GM19438 (cell line): ENCODE data around the gene MRFAP1L1.
"Not testable (repeated sequence)": the region's sequence is repeated elsewhere in the genome, so short reads cannot be mapped to it uniquely, and the experiment has no call there.

Source experiments
- ATAC-seq: cut with Tn5 transposase; IDR thresholded peaks from one replicate; pipeline ENCODE4 v1.9.1; 2021; ENCODE audit warnings: low read depth; ENCODE audit not compliant: unreplicated experiment

The MRFAP1L1 gene

DNA sequence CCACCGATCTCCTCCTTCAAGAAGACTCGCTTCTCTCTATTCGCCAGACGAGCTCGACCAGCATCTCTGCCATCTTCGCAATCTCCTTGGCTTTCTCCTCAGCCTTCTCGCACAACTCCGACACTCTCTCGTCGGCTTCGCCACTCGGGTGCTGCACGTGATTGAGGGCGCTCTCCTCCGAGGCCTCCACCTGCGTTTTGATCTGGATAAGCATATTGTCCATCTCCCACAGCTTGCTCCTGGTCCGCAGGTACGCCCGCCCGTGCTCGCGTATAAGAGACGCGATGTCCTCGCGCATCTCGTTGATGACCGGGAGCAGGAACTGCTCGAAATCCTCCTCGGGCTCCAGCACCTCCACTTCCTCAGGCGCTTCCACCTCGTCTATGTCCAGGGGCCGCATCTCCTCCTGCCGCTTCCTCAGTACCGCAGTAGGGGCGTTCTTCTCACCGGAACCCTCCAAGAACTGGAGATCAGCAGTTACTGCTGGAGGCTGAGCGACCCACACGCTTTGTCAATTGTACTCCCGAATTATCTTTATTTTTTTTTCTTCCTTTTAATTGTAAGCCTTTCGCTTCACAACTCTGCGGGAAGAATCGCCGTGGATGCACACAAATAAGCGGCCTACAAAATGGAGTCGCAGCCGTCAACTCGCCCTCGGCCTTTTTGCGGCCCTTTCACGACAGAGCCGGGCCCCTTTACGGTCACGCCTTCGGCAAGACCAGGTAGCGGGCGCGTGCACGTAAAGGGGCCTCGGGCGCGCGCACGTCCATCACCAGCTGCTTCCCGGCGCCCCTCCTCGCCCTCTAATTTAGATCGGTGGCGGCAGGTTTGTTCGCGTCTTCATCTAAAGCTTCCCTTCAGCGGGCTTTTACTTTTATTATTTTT is at the start of gene MRFAP1L1:
Gene MRFAP1L1, minus strand, starts transcription at position 636 of the 885 bp plus-strand sequence. Its CDS starts 236 bp downstream, at position 400.
- peak; percentile 70 for ATAC-seq

- no peak for ATAC-seq
Observed at GRCh38 chr4:6758728-6759127, 49.1 kb upstream of the MRFAP1L1 start.

DNA sequence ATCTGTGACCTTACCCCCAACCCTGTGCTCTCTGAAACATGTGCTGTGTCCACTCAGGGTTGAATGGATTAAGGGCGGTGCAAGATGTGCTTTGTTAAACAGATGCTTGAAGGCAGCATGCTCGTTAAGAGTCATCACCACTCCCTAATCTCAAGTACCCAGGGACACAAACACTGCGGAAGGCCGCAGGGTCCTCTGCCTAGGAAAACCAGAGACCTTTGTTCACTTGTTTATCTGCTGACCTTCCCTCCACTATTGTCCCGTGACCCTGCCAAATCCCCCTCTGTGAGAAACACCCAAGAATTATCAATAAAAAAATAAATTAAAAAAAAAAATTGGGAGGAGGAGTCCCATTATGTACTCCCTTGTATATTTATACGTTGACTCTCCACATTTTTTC is 46.7 kb upstream of the MRFAP1L1 start:
- not testable (repeated sequence) for ATAC-seq

DNA sequence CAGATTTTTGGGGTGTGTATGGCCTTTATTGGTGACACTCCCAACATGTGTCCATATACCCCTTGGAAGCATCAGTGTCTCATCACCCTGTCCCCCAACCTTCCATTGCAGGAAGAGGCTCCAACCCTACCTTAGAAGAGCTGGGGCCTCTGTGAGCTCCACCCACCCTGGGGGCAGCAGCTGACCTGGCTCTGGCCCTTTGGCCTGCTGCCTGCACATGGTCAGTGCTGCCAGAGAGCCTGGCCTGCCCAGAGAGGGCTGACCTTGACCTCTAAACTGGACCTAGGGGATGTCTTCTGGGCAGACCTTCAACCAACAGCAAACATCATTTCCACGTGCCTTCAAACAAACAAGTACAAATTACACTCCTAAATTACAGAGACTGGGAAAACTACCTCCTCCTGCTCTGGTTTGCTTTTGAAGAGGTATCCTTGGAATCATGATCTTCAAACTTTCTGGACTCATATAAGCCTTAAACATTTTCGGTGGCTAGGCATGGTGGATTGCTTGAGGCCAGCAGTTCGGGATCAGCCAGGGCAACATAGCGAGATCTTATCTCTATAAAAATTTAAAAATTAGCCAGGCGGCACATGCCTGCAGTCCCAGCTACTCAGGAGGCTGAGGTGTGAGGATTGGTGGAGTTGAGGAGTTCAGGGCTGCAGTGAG is 45.6 kb upstream of the MRFAP1L1 start:
- ATAC-seq = no peak

DNA sequence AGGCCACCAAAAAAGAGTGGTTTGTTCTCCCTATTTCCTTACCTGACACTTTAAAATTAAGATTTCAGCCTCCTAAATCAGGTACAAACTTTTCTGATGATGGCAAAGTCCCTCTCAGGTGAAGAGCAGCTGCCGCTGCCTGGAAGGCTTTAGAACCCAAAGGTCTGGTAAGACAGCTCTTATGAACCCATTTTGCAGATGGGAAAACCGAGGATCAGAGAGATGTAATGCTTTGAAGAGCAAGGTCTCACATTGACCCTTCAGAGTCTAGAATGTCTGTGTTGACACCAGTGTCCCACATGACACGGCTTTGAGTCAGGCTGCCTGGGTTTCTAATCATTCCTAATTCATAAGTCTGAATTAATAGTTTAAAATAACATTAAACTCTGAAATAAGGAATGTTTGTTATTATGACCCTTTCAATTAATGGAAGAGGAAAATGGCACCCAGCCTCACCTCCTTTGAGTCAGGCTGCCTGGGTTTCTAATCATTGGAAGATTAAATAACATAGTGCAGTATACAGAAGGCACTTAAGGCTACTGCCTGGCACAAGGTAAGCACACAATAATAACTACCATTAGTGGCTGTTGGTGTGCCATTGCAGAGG is 44.9 kb upstream of the MRFAP1L1 start:
- no peak for ATAC-seq

GRCh38 chr4:6753891-6754290 is 44.2 kb upstream of the MRFAP1L1 start:
- ATAC-seq = no peak

DNA sequence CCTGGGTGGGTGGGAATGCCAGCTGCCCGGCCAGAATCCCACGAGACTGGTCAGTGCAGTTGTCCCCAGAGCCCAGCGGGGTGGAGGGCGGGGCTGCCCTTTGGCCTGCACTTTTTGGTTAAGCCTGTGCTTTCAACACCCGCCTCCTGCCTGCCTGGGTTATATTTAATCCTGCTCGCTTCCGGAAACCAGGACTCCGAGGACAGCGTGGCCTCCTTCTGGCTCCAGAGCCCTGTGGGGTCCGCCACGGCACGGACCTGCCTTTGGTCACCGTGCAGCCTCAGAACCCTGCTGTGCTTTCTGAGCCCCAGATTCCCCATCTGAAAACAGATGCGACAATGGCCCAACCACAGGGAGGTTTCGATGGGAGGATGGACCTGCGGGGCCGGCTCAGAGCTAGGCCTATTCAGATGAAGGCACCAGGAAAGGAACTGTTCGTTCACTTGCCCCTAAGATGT is 43.5 kb upstream of the MRFAP1L1 start:
- ATAC-seq = no peak

DNA sequence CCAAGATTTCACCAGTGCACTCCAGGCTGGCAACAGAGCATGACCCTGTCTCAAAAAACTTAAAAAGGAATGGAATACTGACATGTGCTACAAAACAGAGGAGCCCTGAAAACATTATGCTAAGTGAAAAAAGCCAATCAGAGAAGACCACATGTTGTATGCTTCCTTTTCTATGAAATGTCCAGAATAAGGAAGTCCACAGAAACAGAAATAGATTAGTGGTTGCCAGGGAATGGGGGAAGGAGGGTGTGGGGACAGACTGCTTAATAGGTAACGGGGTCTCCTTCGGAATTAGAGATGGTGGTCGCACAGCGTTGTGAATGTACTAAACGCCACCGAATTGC is 42.8 kb upstream of the MRFAP1L1 start:
- no peak for ATAC-seq

DNA sequence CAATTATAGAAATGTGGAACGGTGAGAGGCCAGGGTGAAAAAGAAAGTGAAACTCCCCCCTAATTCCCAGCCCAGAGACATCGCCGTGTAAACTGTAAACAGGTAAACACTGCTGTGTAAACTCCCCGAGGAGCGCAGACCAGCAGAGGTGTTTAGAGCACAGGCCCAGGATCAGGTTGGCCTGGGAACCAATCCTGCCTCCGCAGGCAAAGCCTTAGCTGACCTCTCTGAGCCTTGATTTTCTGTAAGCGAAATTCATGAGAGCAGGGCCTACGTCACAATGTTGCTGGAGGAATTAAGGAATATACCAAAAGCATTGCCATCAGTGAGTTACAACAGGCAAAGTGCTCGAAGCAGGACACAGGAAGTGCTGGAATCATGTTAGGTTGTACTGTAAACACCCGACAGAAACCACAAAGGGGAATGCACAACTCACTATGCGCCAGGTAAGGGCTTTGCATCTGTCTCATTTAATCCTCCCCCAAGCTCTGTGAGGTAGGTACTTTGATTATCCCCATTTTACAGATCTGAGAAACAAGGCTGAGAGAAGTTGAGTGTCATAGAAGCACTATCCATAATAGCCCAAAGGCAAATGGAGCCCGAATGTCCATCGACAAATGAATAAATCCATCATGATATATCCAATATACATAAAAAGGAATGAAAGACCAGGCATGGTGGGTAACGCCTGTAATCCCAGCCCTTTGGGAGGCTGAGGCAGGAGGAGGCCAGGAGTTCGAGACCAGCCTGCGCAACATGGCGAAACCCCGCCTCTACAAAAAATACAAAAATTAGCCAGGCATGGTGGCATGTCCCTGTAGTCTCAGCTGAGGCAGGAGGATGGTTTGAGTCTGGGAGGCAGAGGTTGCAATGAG is 42.2 kb upstream of the MRFAP1L1 start:
- no peak for ATAC-seq

GRCh38 chr4:6750286-6751221 is 40.9 kb upstream of the MRFAP1L1 start:
- ATAC-seq = no peak

DNA sequence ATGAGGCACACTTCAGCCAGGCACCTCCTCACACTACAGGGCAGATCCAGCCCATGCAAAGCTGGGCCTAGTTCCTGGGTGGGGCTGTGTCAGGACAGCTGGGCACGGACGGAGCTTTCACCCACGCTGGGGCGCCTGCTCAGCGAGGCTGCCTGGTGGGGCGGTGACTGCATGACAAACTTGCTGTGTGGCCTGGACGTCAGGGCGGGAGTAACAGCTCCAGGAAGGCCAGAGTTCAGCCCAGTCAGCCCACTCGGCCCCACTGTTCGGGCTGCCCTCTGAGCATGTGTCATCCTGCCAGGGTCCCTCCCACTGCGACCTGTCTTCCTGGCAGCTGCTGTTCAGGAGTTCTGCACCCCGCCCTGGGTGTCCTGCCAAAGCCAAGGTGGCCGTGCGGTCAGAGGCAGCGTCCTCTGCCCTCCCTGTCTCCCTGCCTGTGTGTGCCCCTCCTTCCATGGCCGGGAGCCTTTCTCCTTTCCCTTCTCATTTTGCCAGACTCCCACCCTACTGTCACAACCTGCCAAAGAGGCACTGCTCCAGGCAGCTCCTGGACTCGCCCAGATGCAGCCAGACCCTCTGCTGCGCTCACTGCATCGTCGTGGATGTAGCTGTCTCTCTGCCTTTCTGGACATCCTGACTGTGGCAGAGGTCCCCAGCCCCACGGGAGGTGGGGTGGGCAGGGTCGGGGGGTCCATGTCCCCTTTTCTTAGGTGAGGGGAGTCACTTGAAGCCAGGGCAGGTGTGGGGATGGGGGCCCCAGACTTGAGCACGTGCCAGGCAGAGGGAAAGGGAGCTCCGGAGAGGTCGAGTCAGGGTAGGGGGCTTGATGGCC is 39.9 kb upstream of the MRFAP1L1 start:
- no peak for ATAC-seq

- no peak for ATAC-seq
Observed at GRCh38 chr4:6748286-6748685, 38.6 kb upstream of the MRFAP1L1 start.

- no peak for ATAC-seq
Observed at GRCh38 chr4:6747294-6748051, 37.8 kb upstream of the MRFAP1L1 start.

DNA sequence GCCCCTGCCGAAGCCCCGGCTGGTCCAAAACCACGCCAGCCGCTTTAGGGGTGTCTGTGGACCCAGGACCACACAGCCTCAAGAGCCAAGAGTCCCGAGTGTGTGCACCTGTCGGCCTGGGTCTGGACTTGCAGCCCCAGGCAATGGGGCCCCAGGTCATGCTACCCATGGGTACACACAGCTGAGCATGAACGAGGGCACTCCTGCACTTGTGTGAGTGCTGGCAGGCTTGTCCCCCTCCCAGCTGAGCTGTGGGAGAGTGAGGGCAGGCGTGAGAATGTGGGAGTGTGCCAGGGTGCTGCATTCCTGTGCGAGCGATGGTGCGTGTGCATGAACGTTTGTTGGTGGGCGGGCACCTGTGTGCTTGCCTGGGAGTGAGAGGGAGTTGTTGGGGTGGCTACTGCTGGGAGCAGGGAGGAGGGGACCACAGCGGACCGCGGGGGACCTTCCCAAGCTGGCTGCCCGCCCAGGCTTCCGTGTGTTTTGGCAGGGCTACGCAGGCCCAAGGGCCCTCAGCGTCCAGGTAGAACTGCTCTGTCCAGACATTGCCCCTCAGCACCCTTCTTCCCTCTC is 37.1 kb upstream of the MRFAP1L1 start:
- ATAC-seq = no peak

DNA sequence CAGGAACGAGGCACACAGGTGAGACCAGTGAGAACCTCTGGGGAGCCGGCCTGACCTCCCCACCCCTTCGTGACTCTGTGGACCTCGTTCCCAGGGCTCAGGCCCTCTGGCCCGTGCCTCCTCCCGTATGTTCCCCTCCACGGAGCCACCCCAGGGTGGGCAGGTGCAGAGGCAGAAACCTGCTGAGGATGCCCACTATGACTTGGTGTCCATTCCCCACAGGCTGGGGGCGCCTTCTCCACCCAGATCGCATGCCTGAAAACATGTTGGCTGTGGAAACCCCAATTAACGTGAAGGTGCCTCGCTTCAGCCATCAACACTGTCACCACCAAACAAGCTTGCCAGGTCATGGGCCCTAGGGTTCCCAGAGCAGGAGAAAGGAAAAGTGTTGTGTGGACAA is 33.3 kb upstream of the MRFAP1L1 start:
- ATAC-seq = no peak

DNA sequence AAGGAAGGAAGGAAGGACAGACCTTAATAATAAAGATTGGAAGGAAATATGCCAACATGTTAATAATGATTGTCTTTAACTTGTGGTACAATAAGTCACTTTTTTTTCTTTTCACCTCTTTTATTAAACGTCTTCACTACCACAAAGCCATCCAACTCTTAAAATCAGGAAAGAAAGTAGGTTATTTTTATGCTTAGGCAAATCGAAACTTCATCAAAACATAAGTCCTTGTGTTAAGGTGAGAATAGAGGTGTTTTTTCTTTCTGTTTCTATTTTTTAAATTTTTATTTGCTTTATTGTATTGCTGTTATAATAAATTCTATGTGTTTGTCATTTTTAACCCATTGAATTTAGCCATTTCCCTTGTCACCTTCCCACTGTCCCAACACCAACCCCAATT is 32.8 kb upstream of the MRFAP1L1 start:
- no peak for ATAC-seq

- ATAC-seq = no peak
Observed at GRCh38 chr4:6740347-6740746, 30.7 kb upstream of the MRFAP1L1 start.

DNA sequence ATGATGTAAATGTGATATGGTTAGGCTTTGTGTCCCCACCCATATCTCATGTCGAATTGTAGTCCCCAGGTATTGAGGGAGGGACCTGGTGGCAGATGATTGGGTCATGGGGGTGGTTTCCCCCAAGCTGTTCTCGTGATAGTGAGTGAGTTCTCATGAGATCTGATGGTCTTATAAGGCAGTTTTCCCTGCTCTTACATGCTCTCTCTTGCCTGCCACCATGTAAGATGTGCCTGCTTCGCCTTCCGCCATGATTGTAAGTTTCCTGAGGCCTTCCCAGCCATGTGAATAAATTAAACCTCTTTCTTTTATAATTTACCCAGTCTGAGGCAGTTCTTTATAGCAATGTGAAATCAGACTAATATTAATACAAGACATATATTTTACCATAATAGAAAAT is 30.3 kb upstream of the MRFAP1L1 start:
- ATAC-seq = no peak
